Choroid plexus epithelial cell (primary cell): Measurements from ENCODE around the gene ASIC5.

Experiments
- DNase-seq: peaks from one replicate; pipeline ENCODE4 v3.0.0-alpha.2; 2010; ENCODE audit warnings: low read depth
- H3K4me3 ChIP-seq: 2 replicates; pipeline ENCODE4 v1.5.1; 2011; ENCODE audit warnings: low read depth, mild to moderate bottlenecking, control low read depth, low read length, moderate library complexity
- CTCF ChIP-seq: conservative IDR thresholded peaks from 2 replicates; pipeline ENCODE4 v1.5.1; 2011; ENCODE audit warnings: low read depth, mild to moderate bottlenecking, control low read depth, inconsistent platforms, low read length, moderate library complexity

ASIC5 gene

GRCh38 chr4:155822572-155822971 is 43.5 kb downstream of the ASIC5 start:
- peak; percentile 21 for DNase-seq
- TF ChIP-seq CTCF, result no peak
- no peak overlapping the region for H3K4me3 ChIP-seq

GRCh38 chr4:155820887-155821518 is 45.1 kb downstream of the ASIC5 start:
- TF ChIP-seq CTCF, result no peak
- no peak for DNase-seq
- H3K4me3 ChIP-seq, result no peak overlapping the region

GRCh38 chr4:155819066-155819465 is 47.0 kb downstream of the ASIC5 start:
- H3K4me3 ChIP-seq, result no peak overlapping the region
- no peak for TF ChIP-seq CTCF
- DNase-seq, result peak; percentile 23

GRCh38 chr4:155818639-155819038 is 47.4 kb downstream of the ASIC5 start:
- no peak overlapping the region for H3K4me3 ChIP-seq
- TF ChIP-seq CTCF, result no peak
- DNase-seq, result peak; percentile 21

- no peak for TF ChIP-seq CTCF
- DNase-seq, result peak; percentile 13
- no peak overlapping the region for H3K4me3 ChIP-seq
These were observed 55.0 kb downstream of the ASIC5 start for GRCh38 chr4:155811083-155811482.

GRCh38 chr4:155809835-155810234 is 56.2 kb downstream of the ASIC5 start:
- TF ChIP-seq CTCF, result peak; percentile 64
- no peak overlapping the region for H3K4me3 ChIP-seq
- peak; percentile 96 for DNase-seq

- peak; percentile 22 for DNase-seq
- no peak for TF ChIP-seq CTCF
- no peak overlapping the region for H3K4me3 ChIP-seq
These were observed 59.1 kb downstream of the ASIC5 start for GRCh38 chr4:155807021-155807420.
